GM18508 (cell line): ENCODE results near the gene SREBF1.

Experiments used
- ATAC-seq: cut with Tn5 transposase; IDR thresholded peaks from one replicate; pipeline ENCODE4 v1.9.1; 2021; ENCODE audit warnings: moderate number of reproducible peaks; ENCODE audit not compliant: insufficient read depth, unreplicated experiment

SREBF1 gene

DNA sequence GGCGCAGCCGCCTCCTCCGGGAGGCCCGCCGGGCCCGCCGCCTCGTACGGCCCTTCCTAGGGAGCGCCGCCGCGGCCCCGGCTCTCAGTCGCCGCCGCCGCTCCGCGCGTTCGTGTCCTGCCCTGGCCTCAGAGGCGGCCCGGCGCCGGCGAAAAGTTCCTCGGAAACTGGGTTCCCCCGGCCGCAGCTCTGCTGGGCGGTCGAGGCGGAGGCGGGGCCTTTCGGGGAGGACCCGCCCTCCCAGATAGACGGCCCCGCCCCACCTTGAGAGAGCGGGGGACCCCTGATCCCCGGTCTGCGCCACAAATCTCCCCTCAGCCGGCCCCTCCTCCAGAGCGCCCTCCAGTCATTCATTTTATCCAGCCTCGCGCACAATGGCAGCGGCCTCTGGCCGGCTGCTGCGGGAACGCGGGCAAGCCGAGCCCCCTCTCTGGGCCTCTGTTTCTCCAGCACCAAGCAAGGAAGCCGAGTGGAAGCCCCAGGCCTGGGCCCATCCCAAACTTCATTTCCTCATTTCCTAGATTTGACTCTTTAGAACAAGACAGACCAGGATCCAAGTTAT is at the start of gene SREBF1:
SREBF1 (minus strand) TSS at position 169 of the 562 bp plus-strand sequence. CDS start 169 bp downstream, outside the sequence.
- ATAC-seq: no peak

DNA sequence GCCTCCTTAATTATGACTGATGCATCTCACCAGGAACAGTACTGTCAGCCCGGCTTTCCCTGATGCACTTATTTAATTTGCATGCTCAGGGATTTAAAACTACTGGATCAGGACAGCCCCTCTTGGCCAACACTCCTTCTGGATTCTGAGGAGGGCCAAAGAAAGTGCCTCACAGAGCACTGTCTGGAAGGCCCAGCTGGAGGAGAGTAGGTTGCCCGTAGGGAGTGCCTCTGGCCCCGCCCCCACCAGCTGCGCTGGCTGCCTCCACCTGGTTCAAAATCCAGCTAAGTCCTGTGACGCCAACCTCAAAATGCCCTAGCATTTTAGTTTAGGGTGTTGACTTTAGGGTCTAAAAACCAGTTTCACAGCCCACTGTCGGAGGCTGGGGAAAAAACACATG is 49.4 kb upstream of the SREBF1 start:
- ATAC-seq: no peak

DNA sequence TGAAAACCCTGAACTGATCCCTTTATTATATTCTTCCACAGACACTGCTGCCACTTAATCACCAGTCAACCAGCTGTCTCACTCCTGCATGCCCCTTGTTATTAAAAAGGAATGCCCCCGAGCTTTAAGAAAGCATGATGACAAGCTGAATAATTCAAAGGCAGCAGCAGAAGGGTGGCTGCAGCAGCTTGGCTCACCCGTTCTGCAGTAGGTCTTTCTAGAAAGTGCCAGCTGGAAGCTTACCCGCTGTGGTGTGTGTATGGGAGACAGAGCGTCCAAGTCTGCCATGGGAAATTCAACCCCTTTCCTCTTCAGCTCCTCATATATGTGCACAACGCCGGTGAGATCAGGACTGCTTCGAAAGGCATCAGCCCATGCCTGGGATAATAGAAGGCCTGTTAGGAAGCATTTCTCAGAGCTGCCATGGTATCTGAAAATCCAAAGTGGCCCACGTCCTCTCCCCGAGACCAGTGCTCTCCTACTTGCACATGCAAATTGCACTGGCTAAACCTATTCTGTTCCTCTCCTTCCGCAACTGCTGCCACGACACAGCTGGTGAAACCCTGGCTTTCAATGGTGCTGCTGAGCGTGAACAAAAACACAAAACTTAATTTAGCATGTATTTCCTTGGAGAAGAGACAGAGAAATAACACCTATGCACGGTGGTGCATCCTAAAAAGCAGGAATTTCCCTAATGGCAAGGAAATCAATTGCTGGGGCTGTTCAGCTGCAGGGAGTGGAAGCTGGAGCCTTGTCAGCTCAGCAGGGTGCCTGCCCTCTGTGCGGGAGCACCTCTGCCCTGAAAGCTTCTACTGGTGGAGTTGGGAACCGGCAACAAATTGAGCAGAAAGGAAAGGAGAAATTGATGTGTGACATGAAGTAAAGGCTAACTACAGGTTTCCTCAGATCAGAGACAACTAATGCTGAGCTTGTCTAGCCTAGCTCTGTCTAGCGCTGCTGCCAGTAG is 47.9 kb upstream of the SREBF1 start:
- ATAC-seq: no peak

DNA sequence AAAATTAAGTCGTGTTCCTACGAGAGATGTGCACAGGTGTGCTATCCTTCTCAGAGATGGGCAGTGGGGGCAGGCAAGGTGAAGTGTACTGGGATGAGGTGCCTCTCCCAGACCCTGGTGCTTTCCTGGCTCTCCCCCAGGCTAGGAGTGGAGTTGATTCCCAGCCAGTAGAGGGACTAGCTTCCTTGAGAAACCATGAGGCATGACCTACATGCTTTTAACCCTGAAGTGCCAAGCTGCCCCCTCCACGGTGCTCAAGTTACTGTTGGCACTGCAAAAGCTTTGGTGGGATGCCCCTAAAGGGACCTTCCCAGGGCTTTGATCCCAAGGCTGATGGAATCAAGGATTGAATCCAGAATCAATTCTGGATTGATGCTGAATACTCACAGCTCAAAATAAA is 47.0 kb upstream of the SREBF1 start:
- ATAC-seq: no peak

DNA sequence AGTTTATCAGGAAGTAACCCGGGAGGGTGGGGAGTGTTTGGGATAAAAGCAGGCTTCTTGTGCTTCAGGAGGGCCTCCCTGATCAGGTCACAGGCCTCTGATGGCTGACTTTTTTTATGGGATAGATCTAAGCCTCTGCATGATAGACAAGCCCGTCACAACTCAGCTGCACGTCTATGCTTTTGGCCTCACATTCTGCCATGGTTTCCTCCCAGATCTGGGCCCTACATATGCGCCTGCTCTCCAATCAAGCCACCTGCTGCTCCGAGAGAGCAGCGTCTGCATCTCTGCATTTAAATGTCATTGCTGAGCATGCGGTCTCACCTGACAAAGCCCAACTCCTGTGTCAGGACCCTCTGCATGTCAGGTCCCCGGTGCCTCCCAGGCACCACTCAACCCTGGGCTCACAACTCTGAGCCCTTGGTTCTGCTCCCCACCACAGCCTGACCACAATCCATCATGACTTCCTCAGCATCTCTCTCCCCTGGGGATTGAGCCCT is 45.3 kb upstream of the SREBF1 start:
- no peak for ATAC-seq

DNA sequence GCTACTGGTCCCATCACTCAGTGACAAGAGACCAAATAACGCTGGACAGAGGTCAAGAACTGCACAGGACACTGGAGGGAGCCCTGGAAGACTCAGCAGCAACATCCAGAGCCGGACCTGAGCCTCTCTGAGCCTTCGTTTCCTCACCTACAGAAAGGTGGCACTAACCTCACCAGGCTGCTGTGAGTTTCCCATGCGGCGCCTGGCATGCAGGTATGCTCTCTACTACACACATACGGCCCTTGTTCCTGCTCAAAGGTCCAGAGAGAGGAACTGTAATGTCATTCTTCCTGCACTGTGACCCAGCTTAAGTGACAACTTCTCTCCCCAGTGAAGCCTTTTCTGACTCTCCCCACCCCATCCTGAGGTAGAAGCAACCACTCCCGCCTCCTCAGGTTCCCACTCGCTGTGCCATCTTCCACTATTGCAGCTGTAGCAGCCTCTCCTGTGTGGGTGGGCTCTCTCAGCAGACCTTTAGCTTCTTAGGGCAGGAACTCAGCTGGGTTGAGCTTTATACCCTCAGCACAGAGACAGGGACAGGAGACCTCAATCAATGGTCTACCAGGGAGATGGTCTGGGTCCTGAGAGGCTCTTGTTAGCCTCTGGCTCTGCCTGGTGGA is 43.9 kb upstream of the SREBF1 start:
- no peak for ATAC-seq

DNA sequence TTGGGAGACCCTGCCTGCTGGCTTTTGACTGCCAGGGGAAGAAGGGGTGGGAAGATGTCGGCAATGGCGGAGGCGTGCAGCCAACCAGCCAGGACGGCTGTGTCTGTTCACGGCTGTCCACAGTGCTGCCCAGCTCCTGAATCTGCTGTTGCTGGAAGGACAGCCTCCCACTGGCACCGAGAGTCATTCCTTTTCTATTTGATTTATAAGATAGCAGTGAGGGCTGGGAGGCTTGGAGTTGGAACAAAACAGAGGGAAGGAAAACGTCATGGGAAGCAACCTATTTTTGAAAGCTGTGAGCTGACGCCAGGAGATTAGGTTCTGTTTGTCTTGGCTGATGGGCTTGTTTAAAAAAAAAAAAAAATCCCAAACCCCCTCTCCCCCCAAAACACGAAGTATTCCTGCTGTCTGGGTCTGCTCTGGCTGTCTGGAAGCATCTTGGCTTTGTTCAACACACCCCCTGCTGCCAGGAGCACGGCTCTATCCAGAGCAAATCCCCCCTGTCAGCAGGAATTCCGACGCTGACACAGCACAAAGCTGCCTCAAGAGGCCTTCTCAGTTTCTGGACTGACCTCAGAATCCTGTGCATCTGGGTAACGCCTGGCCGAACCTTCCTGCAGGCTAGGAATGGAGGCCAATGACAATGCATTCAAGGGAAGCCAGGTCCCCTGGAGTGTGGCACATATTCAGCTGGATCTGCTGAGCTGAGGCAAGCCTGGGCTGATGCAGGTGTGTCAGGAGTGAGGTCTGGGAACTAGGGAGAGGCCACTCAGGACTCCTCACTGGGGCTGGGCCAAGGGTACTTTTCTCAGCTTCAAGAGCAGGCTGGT is 41.0 kb upstream of the SREBF1 start:
- no peak for ATAC-seq

DNA sequence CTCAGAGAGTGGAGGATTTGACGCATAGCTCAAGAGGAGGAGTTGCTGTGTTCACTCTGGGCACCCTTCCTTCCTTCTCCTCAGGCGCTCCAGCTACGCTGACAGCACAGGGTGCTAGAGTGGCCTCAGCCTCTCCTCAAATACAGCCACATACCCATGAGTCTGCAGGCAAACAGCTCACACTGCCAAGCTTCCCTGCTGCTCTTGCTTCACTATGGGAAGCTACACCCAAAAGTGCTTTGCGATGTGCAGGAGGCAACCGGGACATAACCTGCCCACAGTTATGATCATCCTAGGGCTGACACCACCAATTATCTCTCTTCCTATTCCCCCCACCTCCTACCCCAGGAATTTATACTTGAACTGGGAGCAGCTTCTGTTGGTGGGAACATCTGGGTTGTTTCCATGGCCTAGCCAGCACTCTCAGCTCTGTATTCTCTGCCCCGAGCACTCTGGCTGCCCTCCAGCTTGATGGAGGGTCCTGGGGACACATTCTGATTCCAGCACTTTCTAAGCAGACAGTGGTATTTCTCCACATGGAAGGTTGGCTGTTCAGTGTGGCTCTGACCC is 40.3 kb upstream of the SREBF1 start:
- ATAC-seq: no peak

DNA sequence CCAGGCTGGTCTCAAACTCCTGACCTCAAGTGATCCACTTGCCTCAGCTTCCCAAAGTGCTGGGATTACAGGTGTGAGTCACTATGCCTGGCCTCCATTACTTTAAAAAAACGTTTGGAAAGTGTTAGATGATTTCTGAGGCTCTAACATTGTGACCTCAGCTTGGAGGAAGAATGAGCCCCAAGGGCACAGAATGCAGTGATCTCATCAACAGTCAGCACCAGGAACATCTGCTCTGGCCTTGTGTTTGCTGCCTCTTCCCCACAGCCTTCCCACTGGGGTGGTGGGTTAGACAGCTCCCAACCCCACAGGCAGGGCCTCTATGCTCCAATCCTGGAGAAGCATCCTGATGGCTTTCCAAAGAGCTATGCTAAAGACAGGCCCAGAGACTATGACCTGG is 37.7 kb upstream of the SREBF1 start:
- ATAC-seq: no peak

DNA sequence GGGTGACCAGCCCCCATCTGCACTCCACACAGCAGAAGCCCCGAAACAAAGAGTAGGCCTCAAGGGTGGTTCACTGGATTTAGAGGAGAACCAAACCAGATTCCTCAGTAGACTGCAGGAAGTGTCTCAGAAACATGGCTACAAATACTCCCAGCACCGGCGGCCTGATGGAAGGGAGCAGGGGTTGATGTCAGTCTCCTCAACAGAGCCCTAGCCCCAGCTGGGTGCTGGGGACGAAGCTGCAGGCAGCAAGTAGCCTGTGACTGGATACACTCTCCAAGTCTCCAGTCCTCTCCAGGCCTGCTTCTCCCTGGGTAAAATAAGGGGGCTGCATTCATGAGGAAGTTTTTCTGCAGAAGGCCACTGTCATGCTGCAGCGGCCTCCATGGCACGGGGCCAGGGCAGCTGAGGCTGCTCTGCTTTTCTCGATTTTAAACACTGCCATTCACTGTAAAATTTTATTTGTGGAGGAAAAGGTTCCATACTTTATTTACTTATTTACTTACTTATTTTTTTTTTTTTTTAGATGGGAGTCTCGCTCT is 36.7 kb upstream of the SREBF1 start:
- no peak for ATAC-seq

DNA sequence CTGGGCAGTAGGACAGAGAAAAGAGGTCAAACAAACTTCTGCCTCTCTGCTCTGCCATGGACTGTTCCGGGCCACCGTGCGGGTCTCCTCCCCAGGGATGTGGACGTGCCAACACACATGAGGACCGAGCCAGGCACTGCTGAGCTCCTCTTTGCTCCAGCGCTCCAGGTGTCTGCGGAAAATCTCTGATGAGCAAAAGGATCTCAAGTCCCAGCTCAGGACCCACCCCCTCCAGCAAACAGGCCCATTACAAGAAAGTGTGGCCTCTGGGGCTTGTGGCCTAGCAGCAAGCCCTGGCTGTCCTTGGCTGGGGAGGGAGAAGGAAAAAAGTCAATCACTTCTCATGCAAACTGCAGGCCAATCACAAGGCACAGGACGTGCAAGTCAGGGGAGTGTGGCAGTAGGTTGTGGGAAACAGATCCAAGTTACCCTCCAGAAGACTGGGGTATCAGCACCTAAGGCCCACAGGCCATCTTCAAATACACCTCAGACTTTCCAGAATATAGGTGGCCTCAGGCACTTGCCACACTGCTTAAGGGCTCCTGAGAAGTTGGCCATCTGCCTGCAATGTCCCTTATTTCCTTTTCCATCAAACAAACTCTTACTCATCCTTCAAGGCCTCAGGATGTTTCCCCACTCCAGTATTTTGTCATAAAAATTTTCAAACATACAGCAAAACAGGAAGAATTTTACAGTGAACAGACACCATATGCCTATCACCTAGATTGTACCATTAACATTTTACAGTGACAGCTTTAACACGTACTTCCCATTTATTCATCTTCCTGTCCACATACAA is 36.0 kb upstream of the SREBF1 start:
- no peak for ATAC-seq

DNA sequence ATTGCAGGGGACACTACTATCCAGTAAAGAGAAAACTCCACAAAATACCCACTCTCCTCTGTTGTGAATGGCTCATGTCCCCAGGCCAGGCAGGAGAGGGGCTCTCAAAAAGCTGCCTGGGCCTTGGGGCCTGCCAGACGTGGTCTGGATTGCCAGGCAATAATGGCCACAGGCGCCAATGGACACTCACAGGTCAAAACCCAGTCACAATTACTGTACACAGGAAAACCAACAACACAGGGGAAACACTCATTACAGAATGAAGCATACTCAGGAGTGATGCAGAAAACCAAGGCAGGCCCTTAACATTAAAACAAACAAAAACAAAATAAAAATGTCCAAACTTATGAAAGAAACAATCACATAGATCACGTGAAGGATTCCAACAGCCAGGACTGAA is 35.1 kb upstream of the SREBF1 start:
- ATAC-seq: no peak

DNA sequence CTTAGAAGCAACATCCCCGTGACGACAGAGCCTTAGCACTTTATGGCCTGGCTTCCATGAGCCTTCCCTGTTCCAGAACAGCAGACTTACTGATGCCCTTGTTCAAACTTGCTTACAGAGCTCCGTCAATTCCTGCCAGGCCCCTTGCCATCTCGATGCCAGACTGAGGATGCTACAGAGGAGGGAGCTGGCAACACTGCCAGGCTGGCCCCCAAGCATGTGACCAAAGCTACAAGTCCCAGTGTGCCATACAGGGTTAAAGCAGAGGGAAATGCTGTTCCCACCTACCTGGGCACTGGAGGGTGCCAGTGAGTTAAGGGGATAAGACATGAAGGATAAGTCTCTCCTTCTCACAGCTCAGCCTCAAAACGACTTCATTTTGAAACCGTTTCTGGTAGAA is 33.5 kb upstream of the SREBF1 start:
- ATAC-seq: no peak

DNA sequence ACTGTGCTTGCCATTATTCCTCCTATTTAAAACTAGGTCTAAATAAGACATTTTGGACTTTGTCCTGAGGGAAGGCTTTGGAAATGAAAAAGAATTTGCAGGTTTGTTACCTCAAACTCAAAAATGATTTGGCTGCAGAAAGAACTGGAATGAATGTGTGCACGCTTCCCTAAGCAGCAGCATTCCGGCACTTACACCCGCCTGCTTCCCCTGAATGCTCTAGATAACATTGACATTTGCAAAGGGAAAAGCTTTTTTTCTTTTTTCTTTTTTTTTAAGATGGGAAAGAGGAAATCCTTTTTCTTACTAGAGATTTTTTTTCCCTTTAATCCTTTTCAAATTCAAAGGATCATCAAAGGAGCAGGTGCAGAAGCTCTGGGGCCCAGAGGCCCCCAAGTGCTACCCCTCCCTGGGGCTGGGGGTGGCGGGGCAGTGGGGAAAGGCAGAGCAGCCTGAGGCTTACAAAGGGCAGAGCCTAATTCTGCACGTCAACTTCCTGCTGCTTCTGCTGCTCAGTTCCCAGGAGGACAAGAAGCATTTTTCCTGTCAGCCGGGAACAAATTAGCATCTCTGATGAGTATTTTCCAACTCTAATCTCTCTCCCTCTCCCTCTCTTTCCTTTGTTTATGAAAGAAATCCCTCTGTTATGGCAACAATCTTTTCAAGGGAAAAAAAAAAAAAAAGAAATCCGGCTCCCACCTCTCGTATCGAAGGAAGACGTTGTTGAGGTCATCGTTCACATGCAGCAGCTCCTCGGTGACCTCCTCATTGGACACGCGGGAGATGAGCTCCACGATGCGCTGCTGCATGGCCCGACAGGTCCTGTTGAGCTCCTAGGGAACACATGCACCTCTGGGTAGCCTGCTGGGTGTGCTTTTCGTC is 32.1 kb upstream of the SREBF1 start:
- no peak for ATAC-seq

DNA sequence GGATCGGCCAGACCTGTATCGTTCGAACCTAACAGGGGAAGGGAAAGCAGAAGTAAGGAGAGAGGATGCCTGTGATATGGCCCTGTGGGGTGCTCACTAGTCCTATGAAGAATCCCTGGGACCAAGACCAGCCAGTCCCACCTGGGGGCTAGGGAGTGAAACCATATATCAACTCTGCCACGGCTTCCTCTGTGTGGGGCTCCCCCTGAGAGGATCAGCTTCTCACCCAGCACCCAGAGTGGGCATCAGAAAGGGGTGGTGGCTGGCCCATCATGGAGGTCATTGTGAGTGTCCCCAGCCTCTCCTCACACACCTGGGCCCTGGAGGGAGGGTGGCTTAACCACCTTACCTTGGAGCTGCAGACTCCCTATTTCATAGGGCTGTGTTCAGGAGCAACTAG is 30.1 kb upstream of the SREBF1 start:
- ATAC-seq: no peak

DNA sequence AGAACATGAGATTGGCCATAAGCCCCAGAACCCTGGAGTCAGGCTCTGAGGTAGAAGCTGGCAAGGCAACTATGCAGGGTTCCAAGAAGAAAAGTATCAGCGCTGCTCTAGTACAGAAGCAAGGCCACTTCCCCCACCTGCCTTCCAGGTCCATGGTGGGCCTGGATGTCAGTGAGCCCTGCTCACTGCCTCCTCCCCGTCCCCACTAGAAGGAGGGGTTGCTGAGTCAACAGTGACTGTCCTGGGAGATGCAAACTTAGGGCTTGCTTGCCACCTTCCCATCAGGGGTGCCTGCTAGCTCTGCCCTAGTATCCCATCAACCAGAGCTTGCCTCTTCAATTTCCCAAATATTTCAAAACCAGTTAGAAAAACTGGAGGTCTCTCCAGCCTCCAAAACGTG is 29.6 kb upstream of the SREBF1 start:
- ATAC-seq: no peak

DNA sequence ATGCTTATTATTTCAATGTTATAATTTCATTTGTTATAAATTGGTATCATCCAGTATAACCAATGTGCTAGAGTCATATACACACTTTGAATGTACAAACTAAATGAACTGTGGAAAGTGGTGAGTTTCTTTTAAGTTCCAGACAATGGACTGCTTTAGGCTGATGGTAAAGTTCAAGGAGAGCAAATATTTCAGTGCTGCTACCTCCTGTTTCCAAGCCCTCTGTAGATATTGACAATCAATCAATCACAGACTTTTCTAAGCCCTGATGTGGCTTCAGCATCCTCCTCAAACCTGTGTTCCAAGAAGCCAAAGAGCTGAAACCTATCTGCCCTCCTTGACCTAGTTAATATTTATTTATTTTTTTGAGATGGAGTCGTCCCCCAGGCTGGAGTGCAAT is 28.2 kb upstream of the SREBF1 start:
- no peak for ATAC-seq

DNA sequence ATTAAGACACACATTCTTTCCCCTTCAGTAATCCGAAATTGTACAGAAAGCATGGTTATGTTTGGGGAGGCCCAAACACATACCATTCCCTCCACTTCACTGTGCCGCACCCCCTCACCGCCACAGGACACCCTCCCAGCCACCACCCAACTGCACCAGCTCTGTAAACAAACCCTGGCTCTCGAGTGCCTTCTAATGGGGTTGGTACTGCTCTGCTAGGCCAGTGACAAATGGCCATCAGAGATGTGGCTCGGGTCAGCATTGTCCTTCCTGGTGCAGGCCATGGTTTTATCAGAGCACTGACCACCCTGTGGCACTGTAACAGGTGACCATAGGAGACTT is 24.0 kb upstream of the SREBF1 start:
- ATAC-seq: no peak
